ENCODE data around the gene SIX2.

- TF ChIP-seq CTCF (conservative IDR thresholded peaks at IDR 0.05 in 1 of 2, IDR thresholded peaks at IDR 0.05 in 1 of 2; ENCODE audit: low read depth in 1 of 2, low read length in 2 of 2), result no peak
- TF ChIP-seq EZH2 (IDR thresholded peaks at IDR 0.05; ENCODE audit: low read length, missing control alignments), result no peak
Observed at GRCh38 chr2:44969936-44970335, 39.3 kb downstream of the SIX2 start.
